HCEC 1CT (cell line): ENCODE measurements around the gene ZNF277.

Experiments
- DNase-seq: peaks from one replicate; pipeline ENCODE4 v3.0.0-alpha.2; 2017

Gene ZNF277

DNA sequence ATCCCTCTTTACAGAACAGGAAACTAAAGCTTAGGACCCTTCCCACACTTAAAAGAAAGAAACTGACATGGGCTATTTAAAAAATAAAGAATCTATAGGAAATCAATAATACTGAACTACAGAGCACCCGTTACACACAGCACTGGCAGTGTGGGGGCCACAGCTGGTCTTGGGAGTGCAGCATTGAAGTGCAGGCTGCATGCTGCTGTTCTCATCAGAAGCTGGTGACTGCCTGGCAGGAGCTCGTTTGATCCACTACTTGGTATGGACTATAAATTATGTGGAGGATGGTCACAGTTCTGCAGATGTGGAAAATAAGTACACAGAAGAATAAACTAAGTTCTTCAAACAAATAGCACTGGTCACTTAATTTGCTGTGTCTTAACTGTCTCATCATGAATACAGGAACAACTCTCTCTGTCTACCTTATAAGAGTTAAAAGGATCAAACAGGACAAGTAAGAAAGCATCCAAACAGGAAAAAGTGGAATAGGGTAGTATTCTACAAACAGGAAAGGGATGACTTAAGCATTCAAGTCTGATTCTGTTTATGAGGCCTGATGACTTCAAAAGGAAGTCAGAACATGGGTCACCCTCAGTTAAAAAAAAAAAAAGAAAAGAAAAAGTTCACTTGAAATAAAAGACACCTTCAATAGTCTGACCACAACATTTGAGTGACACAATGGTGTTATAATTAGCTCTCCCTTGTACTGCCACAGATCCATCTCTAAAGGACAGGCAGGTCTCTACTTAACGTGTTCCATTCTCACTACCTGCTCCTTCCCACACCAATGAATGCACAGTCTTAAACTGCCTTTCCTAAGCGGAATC lies 21.3 kb upstream of the ZNF277 start:
- DNase-seq, result no peak

DNA sequence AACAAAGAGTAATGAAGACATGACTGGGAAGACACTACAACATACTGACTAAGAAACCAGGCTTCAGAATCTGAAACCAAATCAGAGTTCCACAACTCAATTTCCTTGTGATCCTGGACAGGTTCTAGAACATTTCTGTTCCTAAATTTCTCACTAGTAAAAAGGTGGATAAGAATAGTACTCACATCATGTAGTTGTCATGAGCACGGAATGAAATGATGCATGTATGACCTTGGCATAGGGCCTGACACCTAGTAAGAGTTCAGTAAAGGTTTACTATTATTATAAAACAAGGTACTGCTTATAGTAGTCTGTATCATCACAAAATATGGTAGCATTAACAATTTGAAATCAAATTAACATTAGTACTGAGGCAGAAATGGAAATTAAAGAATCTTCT lies 20.2 kb upstream of the ZNF277 start:
- DNase-seq, result no peak

DNA sequence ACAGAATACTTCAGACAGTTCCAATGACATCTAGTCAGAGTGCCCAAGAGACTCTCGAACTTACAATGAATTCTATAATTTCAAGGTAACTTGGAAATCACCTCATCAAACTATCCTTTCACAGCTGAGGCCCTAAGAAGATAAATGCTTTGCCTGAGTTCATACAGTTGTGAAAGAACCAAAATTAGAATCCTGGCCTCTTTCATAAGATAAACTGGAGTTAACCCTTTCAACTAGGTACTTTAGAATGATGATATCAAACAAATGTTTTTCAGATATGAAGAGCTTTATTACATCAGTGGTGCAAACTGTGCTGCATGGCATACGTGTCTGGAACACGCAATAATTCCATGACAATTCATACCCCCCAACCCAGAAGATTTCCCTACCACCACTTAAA lies 18.2 kb upstream of the ZNF277 start:
- no peak for DNase-seq

DNA sequence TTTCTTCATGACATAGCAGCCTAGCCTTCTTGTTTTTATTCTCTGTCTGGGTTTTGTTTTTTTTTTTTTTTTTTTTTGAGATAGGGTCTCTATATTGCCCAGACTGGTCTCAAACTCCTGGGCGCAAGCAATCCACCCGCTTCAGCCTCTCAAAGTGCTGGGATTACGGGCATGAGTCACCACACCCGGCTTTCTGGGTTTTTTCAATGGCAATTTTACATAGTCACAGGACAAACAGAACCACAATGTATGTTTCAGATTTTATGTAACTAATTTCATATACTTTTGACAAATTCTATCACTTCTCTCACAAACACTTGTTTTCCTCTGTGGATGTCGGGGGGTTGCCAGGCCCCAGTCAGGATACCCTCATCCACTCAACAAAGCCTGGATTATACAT lies 16.8 kb upstream of the ZNF277 start:
- no peak for DNase-seq

DNA sequence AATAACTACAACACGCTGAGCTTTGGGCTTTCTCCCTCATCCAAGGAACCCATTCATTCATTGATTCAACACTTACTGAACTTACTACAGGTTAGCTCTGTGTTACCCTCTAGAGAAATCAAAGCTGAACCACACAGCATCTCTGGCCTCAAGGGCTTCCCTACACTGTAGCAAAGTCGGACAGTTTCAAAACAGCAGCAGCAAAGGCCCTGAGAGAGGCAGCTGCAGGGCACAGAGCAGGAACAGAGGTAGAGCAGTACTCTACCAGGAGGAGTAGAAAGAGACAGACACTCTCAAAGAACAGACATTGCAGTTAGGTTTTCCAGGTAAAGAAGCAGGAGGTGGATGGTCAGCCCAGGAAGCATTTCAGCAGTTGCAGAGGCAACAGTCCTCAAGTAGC lies 16.4 kb upstream of the ZNF277 start:
- DNase-seq, result no peak

DNA sequence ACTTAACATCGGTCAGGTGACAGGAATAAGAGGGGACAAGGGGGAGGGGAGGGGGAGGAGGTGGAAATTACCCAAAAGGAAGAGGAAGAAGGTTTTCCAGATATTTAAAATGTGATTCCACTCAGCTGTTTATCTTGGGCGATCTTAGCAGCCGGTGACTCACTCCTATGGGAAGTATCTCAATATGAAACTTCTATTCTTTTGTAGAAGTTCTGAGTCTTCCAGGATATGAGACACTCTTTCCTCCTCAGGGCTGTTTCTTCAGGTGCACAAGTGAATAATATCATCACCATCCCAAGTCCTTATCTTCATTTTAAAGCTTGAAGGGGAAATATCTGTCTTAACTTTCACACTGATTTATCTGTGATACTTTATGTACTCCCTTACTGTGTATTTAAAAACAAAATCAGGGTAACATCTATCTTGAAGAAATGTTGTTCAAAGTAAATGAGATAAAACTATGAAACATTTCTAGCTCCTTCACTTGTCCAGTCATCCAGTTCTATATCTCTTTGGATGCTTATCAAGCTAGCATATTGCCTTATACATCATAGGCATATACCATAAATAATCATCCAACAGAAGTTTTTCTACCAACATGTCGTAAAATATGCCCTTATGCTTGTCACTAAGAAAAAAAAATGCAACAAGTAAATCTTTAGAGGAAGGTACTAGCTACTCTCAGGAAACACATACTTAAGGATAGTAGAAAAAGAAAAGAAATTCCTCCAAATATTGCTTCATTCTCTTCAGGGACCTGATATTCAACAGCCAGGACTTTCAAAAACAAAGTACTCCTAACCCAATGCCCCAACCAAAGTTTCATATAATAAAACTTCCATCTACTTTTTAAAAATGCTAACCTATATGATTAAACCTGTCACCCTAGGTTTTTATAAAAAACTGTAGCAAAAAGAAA lies 14.0 kb upstream of the ZNF277 start:
- DNase-seq, result peak; percentile 86

DNA sequence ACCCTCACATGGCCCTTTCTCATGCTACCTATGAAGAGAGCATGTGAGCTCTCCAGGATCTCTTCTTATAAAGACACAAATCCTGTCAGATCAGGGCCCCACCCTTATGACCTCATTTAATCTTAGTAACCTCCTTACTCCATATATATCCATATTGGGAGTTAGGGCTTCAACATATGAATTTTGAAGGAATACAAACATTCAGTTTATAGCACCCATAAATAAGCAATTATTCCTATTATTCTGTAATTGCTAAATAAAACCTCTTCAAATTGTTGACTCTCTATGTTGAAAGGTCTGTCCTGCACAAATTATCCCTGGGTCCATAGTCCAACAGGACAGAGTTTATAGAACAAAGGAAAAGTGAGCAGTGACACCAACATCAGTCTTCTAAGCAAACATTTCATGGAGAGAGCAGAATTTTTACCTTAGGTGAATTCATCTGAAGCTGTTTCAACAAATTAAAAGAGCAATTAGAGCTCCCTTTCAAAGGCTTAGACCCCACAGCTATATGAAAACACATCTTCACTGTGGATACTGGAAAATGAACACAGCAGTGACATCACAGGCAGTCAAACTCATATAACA lies 12.5 kb upstream of the ZNF277 start:
- DNase-seq, result no peak

DNA sequence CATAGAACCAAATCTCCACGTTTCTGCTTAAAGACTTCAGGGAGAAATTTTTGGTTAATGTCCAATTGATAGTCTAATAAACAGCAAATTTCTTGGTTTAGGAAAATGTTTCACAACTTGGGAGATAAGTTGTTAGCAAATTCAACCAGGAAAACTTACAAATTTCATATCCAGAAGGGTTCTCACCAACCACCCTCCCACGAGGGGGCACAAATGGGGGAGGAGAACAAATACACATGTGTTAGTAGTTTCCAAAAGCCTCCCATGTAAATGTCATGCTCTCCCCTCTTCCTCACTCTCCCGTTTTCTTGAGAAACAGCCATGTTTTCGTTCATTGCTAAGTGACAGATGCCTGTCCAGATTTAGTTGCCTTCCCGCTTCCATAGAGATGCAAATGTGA lies 10.8 kb upstream of the ZNF277 start:
- DNase-seq, result no peak

DNA sequence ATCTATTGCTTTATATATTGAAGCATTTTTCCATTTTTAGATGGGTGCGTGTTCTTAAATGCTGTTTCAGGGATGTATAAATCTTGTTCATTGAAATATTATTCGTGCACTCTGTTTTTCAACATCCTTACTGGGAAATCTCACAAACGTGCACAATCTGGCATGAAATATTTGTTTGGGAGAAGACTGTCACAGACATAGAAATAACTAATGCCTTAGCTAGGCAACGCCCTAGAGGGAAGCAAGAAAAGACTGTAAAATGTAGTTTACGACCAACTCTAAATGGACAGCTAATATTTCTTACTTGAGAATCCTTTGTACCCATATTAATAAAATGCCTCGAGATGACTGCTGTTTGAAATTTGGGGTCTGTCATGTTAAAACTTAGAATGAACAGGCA lies 9.2 kb upstream of the ZNF277 start:
- no peak for DNase-seq

DNA sequence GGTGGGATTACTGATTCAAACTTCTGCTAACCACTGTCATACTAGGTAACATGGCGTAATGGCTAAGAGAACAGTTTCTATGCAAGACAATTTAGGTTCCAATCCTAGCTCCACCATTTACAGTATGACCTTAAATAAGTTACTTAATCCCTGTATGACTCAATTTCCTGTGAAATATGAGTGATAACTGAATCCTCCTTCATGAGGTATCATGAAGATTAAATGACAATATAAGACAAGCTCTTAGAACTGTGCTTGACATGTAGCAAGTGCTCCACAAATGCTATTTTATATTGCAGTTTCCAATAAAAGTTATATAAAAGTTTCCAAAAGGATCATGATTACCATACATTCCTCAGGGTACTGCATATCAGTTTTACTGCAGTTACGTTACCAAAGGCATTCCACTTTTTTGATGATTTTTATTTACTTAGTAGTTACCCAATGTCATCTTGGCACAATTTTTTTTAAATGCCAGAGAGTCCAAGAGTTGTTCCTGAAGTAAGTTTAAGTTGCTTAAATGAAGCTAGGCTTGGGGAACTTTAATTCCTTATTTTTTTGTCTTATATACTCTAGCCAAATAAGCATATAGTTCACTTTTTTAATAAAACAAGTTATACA lies 7.3 kb upstream of the ZNF277 start:
- DNase-seq, result peak; percentile 79

DNA sequence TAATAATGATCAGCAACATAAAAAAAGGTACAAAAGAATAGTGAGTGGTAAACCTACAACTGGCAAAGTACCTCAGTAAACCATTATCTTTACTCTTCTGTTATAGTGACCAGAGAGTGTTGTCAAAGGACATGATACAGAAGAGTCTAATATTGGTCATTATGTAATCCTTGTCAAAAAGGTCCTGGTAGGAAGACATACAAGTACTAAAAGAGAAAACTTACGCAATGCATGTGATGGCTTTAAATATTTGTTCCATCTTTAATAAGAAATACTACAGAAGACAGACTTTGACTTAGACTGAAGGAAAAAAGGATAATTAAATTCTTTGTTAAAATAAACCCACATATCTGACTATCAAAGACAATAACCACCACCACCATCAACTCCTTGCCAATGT lies 6.8 kb upstream of the ZNF277 start:
- DNase-seq, result no peak

DNA sequence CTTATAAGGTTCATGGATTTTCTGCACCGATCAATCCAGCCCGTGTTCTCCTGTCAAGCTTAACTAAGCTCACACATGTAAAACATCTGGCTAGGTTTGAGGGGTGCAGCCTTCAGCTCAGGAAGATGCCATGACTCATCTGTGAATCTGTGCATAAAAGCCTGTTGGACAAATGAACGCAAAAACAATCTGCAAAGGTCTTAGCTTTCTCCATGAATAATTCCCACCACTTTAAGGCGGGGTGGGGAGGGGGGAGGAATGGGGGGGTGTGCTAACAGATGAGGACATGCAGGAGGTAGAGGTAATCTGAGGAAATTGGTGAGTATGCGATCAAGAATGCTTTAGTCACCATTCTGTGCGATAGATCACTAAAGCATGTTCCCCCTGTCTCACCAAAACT lies 5.1 kb upstream of the ZNF277 start:
- DNase-seq, result peak; percentile 99

DNA sequence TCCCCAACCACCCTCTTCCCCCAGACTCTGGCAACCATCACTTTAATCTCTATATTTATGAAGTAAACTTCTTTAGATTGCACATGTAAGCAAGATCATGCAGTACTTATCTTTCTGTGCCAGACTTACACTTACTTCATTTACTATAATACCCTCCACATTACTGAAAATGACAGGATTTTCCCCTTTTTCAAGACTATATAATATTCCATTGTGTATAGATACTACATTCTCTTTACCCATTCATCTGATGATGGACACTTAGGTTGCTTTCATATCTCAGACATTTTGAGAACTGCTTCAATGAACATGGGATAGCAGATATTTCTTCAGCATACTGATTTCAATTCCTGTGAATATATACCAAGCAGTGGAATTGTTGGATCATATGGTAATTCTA lies 4.7 kb upstream of the ZNF277 start:
- DNase-seq, result no peak

DNA sequence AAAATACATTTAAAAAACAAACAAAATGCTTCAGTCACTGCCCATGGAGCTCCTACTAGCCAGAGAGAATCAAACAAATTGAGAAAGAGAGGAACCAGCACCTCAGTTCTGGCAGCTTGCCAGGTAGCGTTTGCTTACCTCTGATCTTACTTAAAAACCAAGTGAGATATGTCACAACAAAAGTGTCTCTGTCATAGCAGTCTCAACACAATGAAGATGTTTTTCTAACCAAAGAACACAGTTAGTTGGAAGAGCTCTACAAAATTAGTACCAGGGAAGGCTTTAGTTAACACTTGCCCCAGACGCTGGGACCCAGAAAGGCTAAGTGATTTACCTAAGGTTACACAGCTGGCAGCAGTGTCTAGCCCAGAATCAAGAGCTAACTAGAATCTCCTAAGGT lies 3.7 kb upstream of the ZNF277 start:
- no peak for DNase-seq

DNA sequence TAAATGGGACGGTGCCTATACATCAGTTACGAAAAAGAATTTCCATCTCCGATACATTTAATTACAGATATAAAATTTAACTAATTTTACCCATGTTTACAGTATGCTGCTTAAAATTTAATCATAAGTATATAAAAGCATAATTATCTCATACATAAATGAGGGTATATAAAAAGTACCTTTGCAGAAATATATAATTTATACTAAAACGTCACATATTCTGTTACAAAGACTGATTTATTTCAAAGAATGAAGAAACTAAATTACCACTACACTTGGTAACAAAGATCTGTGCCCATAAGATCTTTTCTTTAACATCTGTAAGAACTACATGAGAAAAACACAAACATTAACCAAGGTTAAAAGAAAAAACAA lies 3.1 kb upstream of the ZNF277 start:
- no peak for DNase-seq

DNA sequence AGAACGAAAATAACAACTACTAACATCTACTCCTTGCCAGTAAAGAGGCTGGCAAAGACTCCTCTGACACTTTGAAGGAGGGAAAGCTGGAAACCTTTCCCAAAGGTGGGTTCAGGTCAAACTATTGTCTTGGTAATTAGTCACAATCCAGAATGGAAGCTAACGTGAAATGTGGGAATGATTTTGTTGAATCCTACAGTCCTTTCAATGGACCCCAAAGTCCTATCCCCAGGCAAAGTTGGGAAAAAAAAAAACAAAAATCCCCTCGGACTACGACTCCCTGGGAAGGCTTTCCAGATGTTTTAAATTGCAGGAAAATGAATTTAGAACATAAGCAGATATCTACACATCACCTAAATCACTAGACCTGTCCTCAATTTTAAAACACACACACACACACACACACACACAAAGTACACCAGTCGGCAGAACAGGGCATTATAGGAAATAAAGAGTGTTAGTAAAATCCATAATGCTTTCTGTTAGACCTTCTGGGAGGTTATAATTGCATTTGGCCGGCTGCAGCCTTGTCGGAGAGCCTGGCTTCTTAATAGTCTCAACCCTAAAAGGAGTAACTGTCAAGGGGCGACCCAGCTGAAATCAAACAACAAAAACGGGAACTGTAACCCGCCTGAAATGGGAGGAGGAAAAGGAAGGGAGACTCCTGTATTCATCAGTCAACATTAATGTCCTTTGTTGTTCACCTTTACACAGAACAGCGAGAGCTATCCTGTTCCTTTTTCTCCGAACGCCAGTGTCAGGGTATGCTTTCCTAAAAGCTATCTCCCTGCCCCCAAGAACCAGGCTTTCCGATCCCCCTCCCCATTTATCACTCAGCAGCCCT lies 1.8 kb upstream of the ZNF277 start:
- DNase-seq, result peak; percentile 22

DNA sequence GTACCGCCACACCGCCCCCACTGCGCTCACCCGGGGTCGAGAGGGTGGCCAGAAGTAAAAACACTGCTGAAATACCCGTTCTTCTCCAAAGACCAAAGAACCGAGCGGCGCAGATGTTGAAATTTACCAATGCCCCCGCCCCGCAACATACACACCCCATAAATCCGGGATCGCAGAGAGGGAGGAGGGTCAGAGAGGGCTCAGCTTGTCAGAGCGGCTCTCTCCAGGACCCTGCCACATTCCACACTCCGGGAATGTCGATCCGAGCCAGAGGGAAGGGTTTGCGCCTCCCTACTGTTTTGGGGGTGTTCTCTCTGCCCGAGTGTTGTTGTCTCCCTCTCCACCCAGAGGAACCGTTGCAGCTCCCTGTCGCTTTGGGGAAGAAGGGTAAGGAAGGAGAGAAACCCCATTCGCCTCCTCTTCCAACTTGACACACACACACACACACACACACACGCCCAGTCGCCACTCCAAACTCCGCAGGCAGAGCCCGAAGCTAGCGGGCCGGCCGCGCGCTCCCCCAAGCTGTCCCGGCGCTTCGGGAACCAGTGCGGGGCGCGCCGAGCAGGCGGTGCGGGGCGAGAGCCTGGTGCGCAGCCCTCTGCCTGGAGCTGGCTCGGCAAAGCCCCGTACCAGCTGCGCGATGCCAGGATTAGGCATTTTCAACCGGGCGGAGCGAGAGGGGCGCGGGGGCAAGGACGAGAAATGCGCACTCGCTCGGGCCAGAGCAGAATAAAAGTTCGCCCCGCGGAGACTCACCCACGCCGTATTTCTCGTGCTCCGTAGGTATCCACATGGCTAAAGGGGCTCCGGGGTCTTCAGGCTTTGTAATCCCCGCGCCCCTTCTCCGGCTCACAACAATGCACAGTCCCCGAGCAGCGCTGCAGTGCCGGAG lies 905 bp upstream of the ZNF277 start:
- peak; percentile 72 for DNase-seq

DNA sequence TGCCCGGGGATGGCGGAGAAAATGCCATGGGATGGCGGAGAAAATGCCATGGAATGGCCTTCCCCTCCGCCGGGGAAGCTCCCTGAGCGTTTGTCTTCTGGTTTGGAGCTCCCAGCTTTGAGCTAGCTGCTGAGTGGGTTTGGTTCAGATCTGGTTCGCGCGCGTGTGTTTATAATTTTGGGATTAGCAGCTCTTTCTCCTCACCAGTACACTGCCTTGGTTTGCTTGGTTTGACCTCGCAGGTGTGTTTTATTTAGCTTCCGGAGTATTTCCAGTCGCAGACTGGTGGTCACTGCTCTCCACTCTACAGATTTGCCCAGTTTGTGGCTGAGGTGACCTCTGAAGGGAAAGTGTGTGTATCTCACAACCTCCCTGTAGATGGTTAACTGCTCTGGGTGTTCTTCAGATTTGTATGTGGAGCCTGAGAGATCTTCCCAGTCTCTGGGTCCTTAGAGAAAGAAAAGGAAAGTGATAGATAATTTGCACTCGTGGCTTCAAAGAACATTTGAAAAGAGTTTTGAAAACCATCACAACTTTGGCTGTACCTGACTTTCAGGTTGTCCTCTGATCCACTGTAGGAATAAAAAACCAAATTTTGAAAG lies 597 bp downstream of the ZNF277 start:
- no peak for DNase-seq

DNA sequence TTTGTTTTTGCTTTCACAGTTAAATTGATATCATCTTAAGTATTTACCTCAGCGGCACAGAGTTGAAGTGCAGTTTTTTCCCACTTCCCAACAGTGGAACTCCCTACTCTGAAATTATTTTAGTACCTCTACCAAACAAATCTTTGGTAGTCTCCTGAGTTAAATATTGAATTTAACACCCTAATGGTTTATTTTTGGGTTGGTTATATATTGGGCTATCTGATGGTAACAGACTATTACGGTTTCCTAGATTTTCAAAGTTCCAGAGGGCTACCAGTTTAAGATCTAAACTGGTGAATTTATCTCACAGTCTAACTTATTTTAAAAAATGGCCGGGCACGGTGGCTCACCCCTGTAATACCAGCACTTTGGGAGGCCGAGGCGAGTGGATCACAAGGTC lies 1.3 kb downstream of the ZNF277 start:
- no peak for DNase-seq

DNA sequence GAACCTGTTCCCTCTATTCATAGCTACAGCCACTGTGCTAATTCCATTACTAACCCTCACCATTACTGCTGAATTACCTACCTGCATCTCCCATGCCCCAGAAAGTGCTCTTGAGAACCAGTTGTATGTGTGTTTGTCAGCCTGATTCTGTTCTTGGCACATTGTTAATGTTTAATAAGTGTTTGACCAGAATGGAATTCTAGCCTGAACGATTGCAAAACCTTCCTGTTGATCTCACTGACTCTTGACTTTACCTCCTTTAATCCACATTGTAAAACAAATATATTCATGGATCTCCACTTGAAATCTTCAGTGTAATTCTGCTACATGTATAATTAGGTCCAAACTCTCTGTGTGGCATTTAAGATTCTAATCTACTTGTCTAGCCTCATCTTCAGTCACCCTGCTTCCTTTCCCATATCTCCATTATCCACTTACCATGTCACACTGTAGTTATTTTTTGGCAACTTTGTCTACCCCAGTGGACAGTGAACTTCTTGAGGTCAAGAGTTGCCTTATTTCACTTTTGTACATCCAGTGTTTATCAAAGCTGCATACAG lies 4.9 kb downstream of the ZNF277 start:
- peak; percentile 73 for DNase-seq

DNA sequence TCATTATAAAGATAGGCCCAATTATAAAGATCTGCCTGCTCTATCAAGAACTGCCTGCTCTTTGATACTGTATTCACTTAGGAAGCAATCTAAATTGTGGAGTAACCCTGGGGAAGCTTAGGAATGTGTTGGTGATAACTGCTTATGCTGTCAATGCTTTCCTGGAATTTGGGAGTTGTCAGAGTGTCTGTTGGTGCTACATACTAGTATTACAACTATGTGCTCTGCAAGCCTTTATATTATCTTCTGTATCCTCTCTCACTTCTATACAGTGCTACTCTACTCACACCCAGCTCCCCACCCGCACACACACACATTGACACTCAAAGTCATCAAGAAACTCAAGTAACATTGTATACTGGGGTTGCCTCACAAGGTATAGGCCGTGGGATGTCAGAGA lies 6.1 kb downstream of the ZNF277 start:
- no peak for DNase-seq
